HG03066 (cell line): ENCODE results near the gene NHLRC4.

Experiments used
- ATAC-seq: cut with Tn5 transposase; IDR thresholded peaks from one replicate; pipeline ENCODE4 v1.9.1; 2021; ENCODE audit warnings: low read depth; ENCODE audit not compliant: unreplicated experiment

NHLRC4 gene

DNA sequence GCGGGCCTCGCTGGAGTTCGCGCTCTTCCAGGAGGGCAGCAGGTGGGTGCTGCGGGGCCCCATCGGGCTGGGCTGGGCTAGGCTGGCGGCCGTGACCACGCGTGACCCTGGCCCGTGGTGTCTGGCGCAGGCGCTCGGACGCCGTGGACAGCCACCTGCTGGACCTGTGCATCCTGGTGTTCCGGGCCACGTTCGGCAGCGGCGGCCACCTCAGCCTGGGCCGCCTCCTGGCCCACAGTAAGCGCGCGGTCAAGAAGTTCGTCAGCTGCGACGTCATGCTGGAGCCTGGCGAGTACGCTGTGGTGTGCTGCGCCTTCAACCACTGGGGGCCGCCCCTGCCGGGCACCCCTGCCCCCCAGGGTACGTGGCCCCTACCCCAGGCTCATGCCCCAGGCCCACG is 14.6 kb upstream of the NHLRC4 start:
- no peak for ATAC-seq

DNA sequence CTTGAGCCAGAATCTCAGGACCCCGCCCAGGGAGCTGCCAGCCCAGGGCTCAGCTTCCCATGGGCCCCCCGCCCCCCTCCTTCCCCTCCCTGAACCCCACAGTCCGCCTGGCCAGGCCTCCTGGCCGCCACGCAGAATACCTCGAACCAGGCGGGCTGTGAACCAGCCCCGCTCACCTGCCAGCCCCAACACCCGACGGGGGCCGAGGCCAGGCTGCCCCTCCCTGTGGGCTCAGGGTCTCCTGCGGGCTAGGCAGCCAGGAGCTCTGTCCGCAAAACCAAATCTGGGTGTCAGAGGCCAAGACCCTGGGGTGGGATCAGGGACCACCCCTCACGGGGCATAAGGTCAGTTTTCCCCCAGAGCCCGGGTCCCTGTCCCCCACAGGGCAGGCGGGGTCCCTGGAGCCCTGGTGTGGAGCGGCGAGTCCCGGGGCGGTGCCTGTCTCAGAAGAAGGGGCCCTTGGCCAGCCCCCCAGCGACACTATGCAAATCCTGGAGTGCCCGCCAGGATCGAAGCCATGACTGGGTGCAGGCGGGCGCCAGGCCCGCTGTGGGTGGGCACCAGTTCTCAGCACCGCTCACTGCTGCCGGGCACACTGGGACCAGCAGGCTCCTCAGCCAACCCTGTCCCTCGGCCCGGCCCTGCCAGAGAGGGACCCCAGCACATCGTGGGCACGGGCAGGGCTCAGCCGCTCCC is 13.1 kb upstream of the NHLRC4 start:
- no peak for ATAC-seq

DNA sequence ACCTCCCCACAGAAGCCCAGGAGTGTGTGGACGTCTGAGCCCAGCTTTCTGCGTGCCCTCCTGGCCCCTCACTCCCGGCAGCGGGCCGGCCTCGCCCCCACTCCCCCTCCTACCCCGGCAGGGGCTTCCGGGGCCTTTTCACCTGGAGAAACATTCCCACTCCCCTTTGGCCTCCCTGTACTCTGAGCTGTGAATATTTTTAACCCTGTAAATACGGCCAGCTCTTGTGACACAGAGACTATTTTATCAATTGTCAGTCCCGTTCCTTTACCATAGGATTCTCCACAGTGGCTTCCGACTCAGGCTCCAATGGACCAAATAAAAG is 12.5 kb upstream of the NHLRC4 start:
- no peak for ATAC-seq

DNA sequence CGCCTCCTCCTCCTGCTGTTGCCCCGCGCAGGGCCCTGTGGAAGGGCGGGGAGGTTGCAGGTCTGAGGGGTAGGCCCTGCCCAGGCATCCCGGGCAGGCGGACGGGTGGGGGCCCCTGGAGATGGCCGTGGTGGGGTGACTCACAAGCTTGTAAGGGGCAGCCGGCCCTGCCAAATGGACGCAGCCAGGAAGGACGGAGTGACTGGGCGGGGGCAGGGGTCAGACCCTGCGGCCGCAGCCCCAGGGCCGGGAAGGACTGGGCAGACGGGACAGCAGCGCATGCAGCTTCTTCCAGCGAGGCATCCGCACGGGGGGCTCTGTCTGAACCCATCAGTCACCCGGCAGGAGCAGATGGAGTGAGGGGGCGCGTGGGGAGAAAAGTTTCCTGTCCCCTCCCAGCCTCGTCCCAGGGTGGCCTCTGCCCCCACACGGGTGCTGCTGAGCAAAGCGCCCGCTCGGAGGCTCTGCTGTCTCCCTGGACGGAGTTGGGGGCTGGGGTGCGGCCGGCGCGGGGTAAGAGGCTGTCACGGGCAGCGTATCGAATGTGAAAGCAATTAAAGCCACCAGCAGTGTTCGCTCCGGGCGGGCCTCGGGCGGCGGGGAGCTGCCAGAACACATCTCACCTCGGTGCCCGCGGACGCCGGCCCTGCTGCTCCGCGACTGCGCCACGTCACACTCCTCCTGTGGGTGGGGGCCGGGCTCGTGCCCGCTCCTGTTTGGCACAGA is 12.0 kb upstream of the NHLRC4 start:
- no peak for ATAC-seq

DNA sequence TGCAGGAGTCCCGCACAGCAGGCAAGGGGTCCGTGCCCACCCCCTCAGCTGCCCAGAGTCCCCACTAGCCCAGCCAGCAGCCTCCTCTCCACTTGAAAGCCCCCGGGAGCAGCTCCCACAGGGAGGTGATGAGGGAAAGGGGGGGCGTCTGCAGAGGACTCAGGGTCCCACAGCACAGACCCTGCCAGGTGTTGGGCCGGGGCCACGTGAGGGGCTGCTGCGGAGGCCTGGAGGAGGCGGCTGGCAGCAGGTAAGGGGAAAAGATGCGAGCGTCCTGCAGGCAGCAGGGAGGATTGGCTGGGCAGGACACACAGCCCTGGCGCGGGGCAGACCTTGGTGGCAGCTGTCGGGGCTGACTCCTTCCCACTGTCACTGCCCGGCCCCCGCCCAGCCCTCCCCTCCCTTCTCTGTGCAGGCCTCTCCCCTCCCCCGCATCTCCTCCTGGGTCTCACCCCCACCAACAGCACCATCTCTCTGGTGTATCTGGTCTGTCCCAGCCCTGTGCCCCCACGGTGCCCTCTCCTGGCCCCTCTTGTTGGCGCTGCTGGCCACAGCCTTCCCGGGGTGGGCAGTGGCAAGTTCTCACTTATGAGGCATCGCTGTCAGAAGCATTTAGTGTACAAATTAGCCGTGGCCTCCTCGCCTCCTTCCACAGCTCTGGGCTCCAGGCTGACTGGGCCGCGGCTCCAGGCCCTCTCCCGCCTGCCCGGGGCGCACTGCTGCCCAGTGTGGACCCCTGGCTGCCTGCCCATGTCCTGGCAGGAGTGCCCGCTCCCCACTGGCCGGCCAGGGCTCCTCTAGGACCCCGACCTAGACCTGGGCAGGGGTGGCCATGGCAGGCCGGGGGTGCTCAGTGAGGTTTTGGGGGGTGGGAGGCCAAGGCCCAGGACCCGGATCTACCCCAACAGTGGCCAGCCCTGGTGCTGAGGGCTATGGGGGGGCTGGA is 11.0 kb upstream of the NHLRC4 start:
- ATAC-seq: no peak

DNA sequence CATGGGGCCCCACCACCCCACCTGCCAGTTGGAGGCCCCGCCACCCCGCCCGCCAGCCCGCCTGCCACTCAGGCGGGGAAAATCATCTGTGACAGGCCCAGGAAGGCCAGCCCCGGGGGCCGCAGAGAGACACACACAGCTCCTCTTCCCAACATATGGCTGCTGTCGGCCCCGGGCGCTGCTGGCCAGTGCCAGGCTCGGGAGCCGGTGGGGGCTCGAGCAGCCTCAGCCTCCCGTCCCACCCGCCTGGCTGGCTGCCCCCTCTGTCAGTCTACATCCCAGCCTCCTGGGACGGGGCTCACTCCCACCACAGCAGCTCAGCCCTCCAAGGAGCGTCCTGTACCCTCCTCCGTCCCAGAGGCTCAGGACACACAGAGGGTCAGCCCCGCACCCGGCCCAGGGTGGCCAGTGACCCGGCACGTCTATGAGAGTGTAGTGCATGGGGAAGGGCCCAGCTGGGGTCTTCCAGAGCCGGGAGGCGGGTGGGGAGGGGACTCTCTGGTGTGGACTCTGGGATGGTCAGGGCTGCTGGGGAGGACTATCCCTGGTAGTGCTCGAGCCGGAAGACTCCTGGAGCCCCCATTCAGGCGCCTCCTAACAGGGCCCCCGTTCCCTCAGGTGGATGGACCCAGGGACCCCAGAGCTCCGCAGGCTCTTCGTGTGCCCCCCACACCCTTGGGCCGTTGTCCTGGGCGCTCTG is 10.2 kb upstream of the NHLRC4 start:
- no peak for ATAC-seq

DNA sequence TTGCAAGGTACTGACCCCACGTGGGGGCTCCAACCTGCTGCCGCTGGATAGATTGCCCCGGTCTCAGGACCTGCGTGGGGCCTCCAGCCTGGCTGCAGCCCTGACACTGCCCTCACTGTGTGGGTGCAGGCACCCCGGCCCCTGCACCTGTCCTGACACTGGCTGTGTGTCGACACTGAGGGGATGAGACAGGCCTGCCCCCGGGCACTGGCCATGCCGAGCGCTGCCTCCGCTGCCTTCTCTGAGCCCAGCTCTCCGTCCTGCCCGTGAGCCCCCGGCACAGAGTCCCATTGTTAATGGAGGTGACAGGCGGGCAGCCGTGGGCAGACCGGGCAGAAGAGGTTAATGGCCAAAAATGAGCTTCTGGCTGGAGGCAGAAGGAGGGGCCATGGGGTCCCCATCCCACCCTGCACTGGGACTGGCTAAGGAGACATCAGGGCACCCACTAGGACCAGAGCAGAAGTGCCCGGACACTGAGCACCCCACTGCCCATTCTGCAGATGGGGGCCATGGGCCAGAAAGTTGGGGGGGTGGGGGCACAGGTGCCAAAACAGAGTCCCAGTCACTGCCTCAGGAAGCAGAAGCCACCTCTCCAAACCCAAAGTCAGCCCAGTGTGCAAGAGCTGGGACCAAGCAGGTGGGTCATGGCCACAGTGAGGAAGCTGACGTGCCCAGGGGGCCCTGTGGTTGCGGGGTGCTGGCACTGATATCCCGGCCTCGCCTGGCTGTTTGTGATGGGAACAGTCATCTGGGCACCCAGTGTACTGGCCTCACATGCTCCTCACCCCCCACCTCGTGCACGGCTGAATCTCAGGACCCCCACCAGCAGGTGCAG is 9.1 kb upstream of the NHLRC4 start:
- ATAC-seq: no peak

DNA sequence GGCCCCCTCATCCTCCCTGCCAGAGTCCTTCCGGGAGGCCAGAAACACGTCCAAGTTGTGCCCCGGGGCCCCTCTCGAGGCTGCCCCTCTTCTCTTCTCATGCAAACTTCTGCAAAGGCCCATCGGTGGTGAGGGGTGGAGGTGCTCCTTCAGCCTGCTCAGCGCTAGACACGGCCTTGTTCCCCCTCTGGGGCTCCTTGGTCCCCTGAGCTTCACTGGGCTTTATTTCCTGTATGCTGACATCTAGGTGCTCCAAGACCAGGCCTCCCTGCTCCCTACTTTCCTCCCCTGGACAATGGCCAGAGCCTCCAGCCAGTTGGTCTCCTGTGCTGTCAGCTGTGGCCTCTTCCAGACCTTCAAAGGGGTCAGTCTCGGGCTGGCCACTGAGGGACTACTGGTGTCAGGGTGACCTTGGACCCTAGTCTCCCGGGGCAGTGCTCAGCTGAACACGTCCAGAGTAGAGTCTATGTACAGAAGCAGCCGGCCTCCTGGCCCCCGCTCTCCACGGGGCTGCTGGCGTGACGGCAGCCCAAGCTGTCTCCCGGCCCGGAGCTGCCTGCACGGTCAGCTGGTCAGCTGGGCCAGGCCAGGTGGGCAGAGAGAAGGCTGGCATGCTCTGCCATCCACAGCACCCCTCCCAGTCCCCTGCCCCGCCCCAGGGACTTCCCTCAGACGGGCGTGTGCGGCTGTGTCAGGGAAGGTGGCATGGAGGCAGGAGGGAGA is 8.3 kb upstream of the NHLRC4 start:
- no peak for ATAC-seq

DNA sequence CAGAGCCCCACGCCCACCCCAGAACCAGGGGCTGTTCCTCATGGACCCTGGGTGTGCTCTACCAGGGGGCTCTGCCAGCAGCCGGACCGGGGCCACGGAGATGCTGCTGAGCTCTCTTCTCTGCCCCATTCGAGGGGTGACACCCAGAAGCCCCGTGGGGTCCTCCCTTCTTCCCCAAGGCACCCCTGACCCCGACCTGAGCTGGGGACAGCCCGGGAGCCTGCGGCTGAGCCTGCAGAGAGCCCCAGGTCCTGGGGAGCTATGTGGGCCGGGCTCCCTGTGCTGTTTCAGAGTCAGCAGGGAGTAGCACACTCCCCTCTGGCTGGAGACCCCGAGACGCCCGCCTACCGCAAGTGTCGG is 7.8 kb upstream of the NHLRC4 start:
- ATAC-seq: no peak

DNA sequence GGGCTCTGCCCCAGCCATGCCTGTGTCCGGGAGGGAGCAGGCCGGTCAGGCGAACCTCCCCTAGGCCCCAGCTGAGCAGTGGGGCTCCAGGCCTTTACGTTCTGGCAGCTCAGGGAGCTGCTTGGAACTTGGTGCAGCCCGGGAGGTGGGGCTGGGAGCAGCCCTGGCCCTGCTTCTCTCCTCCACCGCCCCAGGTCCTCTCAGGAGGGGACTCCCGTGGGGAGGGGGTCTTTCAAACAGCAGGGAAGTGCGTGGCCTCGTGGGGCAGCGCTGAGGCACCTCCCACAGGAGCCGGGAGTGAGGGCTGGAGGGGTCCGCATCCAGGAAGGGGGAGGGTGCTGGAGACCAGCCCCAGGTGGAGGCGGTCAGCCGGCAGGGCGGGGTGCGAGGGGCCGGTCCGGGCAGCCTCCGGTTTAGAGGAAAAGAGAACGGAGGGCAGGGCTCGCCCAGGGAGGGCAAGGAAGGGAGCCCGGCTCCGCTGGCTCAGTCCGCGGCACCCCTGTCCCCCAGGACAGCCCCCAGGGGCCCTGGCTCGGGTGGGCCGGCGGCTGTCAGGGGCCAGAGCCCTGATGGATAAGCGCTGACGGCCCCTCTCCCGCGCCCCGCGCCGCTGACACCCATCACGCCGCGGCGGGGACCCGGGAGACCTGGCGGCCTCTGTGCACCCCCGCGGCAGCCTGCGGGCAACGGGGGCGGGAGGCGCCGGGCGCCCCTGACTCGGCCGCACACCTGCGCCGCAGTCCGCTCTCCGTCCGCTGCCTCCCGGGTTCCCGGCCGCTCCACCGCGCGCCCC is 7.2 kb upstream of the NHLRC4 start:
- no peak for ATAC-seq

DNA sequence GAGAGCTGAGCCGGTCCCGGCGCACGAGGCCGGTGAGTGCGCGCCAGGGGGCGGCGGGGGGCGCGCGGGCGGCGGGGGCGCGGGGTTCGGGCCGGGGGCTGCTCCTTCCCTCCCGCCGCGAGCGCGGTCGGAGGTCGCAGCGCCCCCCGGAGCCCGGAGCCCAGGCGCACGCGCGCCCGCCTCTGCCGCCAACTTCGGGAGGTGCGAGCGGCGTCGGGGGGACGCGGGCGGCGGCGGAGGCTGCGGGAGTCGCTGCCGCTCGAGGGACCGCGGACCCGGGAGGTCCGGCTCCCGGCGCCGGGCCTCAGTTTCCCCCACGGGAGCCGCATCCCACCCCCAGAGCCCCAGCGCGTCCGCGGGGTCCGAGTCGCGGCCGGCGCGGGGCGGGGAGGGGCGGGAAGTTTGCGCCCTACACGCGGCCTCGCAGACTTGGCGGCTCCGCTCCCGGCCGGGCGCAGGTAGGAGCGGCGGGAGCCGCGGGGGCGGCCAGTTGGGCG is 6.6 kb upstream of the NHLRC4 start, which contains the start of gene PRR35:
PRR35 (plus strand) TSS at position 191 of the 497 bp plus-strand sequence. CDS start 2,901 bp downstream, outside the sequence.
- ATAC-seq: no peak

DNA sequence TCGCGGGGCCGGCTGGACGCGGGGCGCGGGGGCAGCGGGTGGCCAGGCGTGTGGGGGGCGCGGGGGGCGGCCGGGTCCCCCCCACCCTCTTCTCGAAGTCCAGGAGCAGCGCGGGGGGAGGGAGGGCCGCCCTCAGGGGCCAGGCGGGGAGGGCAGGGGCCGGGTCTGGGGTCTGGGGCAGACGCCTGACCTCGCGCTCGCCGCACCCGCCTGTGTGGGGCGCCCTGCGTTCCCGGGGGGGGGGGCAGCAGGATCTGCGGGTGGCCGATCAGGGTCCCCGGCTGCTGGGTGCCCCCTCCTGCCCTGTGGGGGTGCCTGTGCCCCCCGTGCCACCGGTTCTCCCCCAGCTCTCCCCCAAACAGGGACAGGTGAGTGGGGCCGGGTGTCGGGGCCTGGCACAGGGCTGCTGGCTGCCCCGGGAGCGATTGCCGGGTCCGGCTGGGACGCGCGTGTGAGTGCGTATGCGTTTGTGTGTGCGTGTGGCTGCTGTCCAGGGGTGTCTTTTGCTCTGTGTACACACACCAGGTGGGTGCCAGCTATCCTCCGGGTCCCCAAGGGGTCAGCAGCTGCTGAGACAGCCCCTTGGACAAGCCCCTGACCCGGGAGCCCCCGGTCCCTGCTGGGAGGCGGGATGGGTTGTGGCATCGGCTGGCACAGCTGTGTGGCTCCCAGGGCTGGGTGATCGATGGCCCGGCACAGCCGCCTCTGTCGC is 5.9 kb upstream of the NHLRC4 start:
- no peak for ATAC-seq

DNA sequence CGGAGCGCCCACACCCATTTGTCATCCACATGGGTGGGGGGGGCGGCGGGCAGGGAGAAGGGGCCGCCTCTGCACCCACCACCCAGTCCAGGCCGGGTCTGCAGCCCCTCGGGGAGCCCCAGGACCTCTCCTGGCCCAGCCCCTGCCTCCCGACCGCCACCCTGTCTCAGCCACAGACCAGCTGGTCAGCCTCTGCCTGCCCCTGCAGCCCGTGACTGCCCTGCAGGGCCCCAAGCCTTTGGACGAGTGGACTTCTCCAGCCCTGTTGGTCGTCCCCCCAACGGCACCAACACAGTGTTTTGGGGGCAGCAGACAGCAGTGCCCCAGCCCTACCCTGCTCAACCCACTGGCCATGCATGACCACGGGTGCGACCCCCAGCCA is 5.4 kb upstream of the NHLRC4 start:
- no peak for ATAC-seq

DNA sequence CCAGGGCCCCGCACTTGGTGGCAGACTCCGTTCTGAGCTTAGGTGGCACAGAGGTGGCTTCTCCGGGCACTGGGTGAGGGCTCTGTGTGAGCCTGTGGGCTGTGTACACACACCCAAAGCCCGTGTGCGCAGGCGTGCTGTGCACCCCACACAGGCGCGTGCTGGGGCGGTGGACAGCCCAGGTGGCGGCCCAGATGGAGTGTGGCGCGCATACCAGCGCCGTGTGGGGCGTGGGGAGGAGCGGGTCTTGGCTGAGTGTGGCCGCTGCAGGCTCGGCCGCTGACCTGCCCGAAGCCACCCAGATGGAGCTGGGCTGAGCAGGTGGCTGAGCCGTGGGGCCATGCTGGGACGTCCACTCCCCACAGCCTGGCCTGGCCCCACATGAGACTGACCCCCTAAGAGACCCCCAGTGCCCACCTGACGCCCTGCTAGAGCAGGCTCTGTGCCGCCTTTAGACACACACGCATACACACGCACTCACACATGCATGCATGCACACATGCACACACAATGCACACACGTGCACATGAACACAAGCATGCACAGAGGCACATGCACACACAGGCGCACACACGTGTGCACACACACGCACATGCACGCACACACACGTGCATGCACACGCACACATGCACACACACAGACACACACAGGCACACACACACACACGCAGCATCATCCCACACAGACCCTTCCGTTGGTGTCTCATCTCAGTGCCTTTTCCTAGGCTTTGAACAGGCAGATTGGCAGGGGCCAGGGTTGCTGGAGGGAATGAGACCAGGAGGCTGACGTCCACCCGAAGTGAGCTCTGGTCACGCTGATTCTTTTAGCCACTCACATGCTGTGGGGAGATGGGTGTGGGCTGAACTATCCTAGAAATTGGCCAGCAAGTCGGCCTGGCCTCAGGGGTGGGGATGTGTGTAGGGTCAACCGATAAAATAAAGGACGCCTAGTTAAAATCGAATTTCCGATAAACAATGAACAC is 4.6 kb upstream of the NHLRC4 start:
- no peak for ATAC-seq

DNA sequence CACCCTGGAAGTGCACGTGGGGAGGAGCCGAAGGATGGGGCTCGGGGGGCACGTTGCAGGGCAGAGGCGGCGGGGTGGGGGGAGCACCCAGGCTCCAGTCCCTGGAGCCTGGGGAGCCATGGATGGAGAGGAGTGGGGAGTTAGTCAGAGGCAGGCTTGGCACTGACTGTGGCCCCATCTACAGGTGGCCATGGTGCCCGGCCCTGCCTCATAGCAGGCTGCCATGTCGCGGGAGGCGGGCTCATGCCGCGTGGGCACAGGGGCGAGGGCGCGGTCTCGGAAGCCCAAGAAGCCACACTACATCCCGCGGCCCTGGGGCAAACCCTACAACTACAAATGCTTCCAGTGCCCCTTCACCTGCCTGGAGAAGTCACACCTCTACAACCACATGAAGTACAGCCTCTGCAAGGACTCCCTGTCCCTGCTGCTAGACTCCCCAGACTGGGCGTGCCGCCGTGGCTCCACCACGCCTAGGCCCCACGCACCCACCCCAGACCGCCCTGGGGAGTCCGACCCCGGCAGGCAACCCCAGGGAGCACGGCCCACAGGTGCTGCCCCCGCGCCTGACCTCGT is 3.6 kb upstream of the NHLRC4 start:
- ATAC-seq: no peak
